Activated CD8-positive, alpha-beta T cell treated with anti-CD3 and anti-CD28 coated beads for 36 hours (primary cell): ENCODE results near the gene INKA1. TPM values are rescaled to one million over a fixed set of nuclear protein-coding genes. Genes with fewer than 3 reads are reported as not detected.

Experiments
- ATAC-seq: fragments of 200-7000 bp; cut with Tn5 transposase; one replicate; pipeline ENCODE4 v1.10.0; 2021; ENCODE audit warnings: mild to moderate bottlenecking, moderate library complexity
- CTCF ChIA-PET: fragments of 350-600 bp; sonication (Branson Sonifier 250); formaldehyde crosslinking; loops from one replicate; lab custom pipeline; 2021; ENCODE audit warnings: antibody characterized with exemption; lab: Charles Lee
- POLR2A ChIA-PET: fragments of 350-600 bp; sonication (Branson Sonifier 250); formaldehyde crosslinking; loops from one replicate; lab custom pipeline; 2021; ENCODE audit warnings: antibody characterized with exemption; lab: Charles Lee
- DNase-seq: peaks from one replicate; pipeline ENCODE4 v3.0.0-alpha.2; 2020
- H3K27ac Mint-ChIP-seq: one replicate; pipeline ENCODE4 v1.8.0; 2021; ENCODE audit warnings: mild to moderate bottlenecking, mixed read lengths
- H3K27me3 Mint-ChIP-seq: one replicate; pipeline ENCODE4 v1.8.0; 2021; ENCODE audit warnings: mixed read lengths
- H3K36me3 Mint-ChIP-seq: one replicate; pipeline ENCODE4 v1.8.0; 2021; ENCODE audit warnings: low read depth, mixed read lengths
- H3K4me1 Mint-ChIP-seq: one replicate; pipeline ENCODE4 v1.8.0; 2021; ENCODE audit warnings: low read depth, mixed read lengths
- H3K4me3 Mint-ChIP-seq: one replicate; pipeline ENCODE4 v1.8.0; 2021; ENCODE audit warnings: mild to moderate bottlenecking, moderate library complexity, mixed read lengths
- H3K9me3 Mint-ChIP-seq: one replicate; pipeline ENCODE4 v1.8.0; 2021; ENCODE audit warnings: mixed read lengths
- intact Hi-C: fragments of 100-400 bp; cut with micrococcal nuclease; formaldehyde crosslinking; loops from one replicate; pipeline ENCODE4 v1.10.0; 2022
- total RNA-seq, 2 experiments: library from RNA; stranded (reverse); gene quantifications; one replicate each; pipeline ENCODE4 v1.2.3, GENCODE V29; 2021
- TF ChIP-seq, protein P1 (sequence below): fragments of 200-600 bp; IDR thresholded peaks from one replicate; pipeline ENCODE4 v1.8.0; 2022; ENCODE audit warnings: antibody characterized with exemption, mild to moderate bottlenecking

Gene INKA1
- total RNA-seq, 2 experiments from 2014 or later = 1.8 to 2.8 TPM

DNA sequence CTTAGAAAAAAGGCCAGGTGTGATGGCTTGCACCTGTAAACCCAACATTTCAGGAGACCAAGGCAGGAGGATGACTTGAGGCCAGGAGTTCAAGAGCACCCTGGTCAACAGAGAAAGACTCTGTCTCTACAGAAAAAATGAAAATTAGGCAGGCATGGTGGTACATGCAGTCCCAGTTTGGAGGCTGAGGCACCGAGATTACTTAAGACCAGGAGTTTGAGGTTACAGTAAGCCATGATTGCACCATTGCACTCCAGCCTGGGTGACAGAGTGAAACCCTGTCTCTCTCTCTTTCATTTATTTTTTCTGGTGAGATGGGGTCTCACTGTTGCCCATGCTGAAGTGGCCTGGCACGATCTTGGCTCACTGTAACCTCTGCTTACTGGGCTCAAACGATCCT lies 41.4 kb upstream of the INKA1 start:
- DNase-seq (no peak), ATAC-seq (no peak)
- intact Hi-C loops = no loop called here
- H3K4me1 Mint-ChIP-seq = peaks cover 12% of the 10 kb centered on the region
- ChIA-PET POLR2A (no interaction called here), CTCF (no interaction called here)
- TF ChIP-seq, protein P1, sequence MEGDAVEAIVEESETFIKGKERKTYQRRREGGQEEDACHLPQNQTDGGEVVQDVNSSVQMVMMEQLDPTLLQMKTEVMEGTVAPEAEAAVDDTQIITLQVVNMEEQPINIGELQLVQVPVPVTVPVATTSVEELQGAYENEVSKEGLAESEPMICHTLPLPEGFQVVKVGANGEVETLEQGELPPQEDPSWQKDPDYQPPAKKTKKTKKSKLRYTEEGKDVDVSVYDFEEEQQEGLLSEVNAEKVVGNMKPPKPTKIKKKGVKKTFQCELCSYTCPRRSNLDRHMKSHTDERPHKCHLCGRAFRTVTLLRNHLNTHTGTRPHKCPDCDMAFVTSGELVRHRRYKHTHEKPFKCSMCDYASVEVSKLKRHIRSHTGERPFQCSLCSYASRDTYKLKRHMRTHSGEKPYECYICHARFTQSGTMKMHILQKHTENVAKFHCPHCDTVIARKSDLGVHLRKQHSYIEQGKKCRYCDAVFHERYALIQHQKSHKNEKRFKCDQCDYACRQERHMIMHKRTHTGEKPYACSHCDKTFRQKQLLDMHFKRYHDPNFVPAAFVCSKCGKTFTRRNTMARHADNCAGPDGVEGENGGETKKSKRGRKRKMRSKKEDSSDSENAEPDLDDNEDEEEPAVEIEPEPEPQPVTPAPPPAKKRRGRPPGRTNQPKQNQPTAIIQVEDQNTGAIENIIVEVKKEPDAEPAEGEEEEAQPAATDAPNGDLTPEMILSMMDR = no peak
- no peak overlapping the region for H3K4me3 Mint-ChIP-seq
- no peaks in the 10 kb centered on the region for H3K27me3 Mint-ChIP-seq
- H3K27ac Mint-ChIP-seq = no peak overlapping the region
- no peaks in the 10 kb centered on the region for H3K36me3 Mint-ChIP-seq
- no peaks in the 10 kb centered on the region for H3K9me3 Mint-ChIP-seq

DNA sequence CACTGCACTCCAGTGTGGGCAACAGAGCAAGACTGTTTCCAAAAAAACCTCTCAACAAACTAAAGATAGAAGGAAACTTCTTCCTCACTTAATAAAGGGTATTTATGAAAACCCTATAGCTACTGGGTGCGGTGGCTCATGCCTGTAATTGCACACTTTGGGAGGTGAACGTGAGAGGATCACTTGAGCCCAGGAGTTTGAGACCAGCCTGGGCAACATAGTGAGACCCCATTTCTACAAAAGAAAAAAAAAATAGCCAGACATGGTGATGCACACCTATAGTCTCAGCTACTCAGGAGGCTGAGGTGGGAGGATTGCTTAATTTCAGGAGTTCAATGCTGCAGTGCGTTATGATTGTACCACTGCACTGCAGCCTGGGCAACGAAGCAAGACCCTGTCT lies 39.1 kb upstream of the INKA1 start:
- Mint-ChIP-seq H3K27ac (no peak overlapping the region), H3K36me3 (no peaks in the 10 kb centered on the region), H3K9me3 (no peaks in the 10 kb centered on the region), H3K4me1 (peaks cover 13% of the 10 kb centered on the region), H3K27me3 (no peaks in the 10 kb centered on the region), H3K4me3 (no peak overlapping the region)
- ChIA-PET CTCF (no interaction called here), POLR2A (no interaction called here)
- intact Hi-C loops = no loop called here
- TF ChIP-seq, protein P1 = no peak
- ATAC-seq = no peak
- no peak for DNase-seq

DNA sequence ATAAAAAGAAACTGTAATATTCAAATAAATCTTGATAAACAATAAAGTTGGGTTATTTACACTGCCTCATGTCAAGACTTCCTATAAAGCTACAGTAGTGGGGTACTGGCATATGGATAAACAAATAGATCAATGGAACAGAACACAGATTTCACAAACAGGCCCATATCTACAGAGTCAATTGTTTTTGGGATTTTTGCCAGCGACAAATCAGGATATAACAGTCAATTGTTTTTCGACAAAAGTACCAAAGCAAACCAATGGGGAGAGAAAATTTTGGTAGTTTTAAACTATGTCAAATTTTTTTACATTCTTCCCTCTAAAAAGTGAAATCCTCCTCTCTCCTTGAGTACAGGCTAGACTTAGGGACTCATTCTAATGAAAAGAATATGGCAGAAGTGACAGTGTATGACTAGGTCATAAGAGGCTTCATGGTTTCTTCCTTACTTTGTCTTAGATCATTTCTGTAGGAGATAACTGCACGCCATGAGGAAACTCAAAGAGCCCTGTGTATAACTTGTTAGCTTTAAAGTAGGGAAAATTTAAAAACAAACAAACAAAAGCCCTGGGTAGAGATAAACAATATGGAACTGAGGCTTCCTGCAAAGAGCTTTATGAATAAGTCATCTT lies 33.7 kb upstream of the INKA1 start:
- no peak for DNase-seq
- intact Hi-C loops = no loop called here
- H3K27ac Mint-ChIP-seq = no peak overlapping the region
- peaks cover 8% of the 10 kb centered on the region for H3K36me3 Mint-ChIP-seq
- TF ChIP-seq, protein P1 = no peak
- H3K4me3 Mint-ChIP-seq = no peak overlapping the region
- H3K4me1 Mint-ChIP-seq = peaks cover 40% of the 10 kb centered on the region
- H3K9me3 Mint-ChIP-seq = no peaks in the 10 kb centered on the region
- H3K27me3 Mint-ChIP-seq = no peaks in the 10 kb centered on the region
- POLR2A ChIA-PET = no interaction called here
- CTCF ChIA-PET = interaction anchor here (0.7 to 1.6 kb wide), 3 partner anchors 33 to 599 kb away, joined by 3 to 6 read pairs (median 4); partner anchors contain the start of genes INKA1 and KLHDC8B
- ATAC-seq = no peak

DNA sequence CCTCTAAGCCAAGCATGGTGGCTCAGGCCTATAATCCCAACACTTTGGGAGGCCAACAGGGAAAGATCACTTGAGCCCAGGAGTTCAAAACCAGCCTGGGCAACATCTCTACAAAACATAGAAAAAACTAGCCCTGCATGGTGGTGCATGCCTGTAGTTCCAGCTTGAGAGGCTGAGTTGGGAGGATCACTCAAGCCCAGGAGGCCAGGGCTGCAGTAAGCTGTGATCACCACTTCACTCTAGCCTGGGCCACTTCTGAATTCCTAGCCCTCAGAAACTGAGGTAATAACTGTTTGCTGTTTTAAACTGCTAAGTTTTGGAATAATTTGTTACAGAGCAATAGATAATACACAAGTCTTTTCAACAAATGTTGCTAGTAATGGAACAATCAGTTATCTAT lies 33.1 kb upstream of the INKA1 start:
- CTCF ChIA-PET = interaction anchor here (0.7 to 1.7 kb wide), 4 partner anchors 33 to 599 kb away, joined by 3 to 8 read pairs (median 5); partner anchors contain the start of genes INKA1 and KLHDC8B
- TF ChIP-seq, protein P1 = no peak
- no peaks in the 10 kb centered on the region for H3K9me3 Mint-ChIP-seq
- H3K4me1 Mint-ChIP-seq = peaks cover 40% of the 10 kb centered on the region
- intact Hi-C loops = no loop called here
- peak overlapping the region; percentile 36 for H3K27ac Mint-ChIP-seq
- H3K36me3 Mint-ChIP-seq = peaks cover 8% of the 10 kb centered on the region
- DNase-seq (no peak), ATAC-seq (no peak)
- no peak overlapping the region for H3K4me3 Mint-ChIP-seq
- H3K27me3 Mint-ChIP-seq = no peaks in the 10 kb centered on the region
- POLR2A ChIA-PET = no interaction called here

DNA sequence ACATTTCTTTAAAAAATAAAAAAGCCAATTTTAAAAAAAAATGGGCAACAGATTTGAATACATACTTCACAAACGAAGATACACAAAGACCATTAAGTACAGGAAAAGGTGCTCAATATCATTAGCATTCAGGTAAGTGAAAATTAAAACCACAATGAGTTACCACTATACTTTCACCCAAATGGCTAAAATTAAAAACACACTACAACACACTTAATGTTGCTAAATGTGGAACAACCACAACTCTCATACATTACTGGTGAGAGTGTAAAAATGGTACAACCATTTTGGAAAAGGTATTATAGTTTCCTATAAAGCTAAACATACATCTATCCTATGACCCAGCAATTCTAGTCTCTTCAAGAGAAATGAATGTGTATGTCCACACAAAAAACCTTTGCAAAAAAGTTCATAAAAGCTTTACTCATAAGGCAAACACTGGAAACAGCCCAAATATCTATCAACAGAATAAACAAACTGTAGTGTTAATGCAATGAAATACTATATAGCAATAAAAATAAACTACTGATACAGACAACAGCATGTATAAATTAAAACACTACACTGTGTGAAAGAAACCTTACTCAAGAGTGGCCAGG lies 31.6 kb upstream of the INKA1 start:
- ChIA-PET CTCF (interaction anchor here (1.4 to 1.7 kb wide), 2 partner anchors 32 to 68 kb away, joined by 3 to 8 read pairs; partner anchors contain the start of gene INKA1), POLR2A (no interaction called here)
- TF ChIP-seq, protein P1 = no peak
- Mint-ChIP-seq H3K36me3 (peaks cover 8% of the 10 kb centered on the region), H3K9me3 (no peaks in the 10 kb centered on the region), H3K27ac (no peak overlapping the region), H3K4me3 (no peak overlapping the region), H3K4me1 (peaks cover 36% of the 10 kb centered on the region), H3K27me3 (no peaks in the 10 kb centered on the region)
- ATAC-seq (no peak), DNase-seq (no peak)
- intact Hi-C loops = no loop called here
